ENCODE results near the gene KRTAP10-7. TPM values are rescaled to one million over a fixed set of nuclear protein-coding genes. Genes with fewer than 3 reads are reported as not detected.

The KRTAP10-7 gene
- total RNA-seq, 1 donor from 2014 or later: not detected

- no peak overlapping the region for H2AFZ ChIP-seq (replicated peaks)
- no peaks in the 10 kb centered on the region for H3K36me3 ChIP-seq
- Mint-ChIP-seq H3K4me3 (no peak overlapping the region), H3K4me1 (peaks cover 10% of the 10 kb centered on the region), H3K27ac (no peak overlapping the region), H3K9me3 (peaks cover 42% of the 10 kb centered on the region), H3K27me3 (ENCODE audit: insufficient read depth, low read depth) (no peaks in the 10 kb centered on the region), H3K36me3 (no peaks in the 10 kb centered on the region)
- peaks cover 10% of the 10 kb centered on the region for H3K9me3 ChIP-seq (ENCODE audit: low read depth)
- H3K9ac ChIP-seq: no peak overlapping the region
- no peak for DNase-seq (ENCODE audit: low spot score)
- peaks cover 13% of the 10 kb centered on the region for H3K4me1 ChIP-seq
- H3K4me2 ChIP-seq: no peak overlapping the region
- H4K20me1 ChIP-seq (ENCODE audit: low read depth): no peaks in the 10 kb centered on the region
- H3K79me2 ChIP-seq (ENCODE audit: low read depth): no peaks in the 10 kb centered on the region
- H3K27ac ChIP-seq: no peak overlapping the region
- TF ChIP-seq EZH2phosphoT487 (IDR thresholded peaks at IDR 0.05) (no peak), EZH2 (IDR thresholded peaks at IDR 0.05) (no peak), CTCF (IDR thresholded peaks at IDR 0.05) (no peak)
- H3F3A ChIP-seq (ENCODE audit: low read depth): peaks cover 14% of the 10 kb centered on the region
- no peaks in the 10 kb centered on the region for H3K27me3 ChIP-seq
- H3K4me3 ChIP-seq: no peak overlapping the region
Measured at GRCh38 chr21:44581158-44581557, 19.2 kb upstream of the KRTAP10-7 start.

GRCh38 chr21:44582055-44582454, 18.3 kb upstream of the KRTAP10-7 start:
- H4K20me1 ChIP-seq (ENCODE audit: low read depth): no peaks in the 10 kb centered on the region
- peaks cover 13% of the 10 kb centered on the region for H3K4me1 ChIP-seq
- no peak overlapping the region for H3K9ac ChIP-seq
- H3K4me1 Mint-ChIP-seq: peaks cover 10% of the 10 kb centered on the region
- no peak overlapping the region for H3K4me2 ChIP-seq
- H3K27ac Mint-ChIP-seq: peak overlapping the region; percentile 36
- no peaks in the 10 kb centered on the region for H3K36me3 Mint-ChIP-seq
- no peak overlapping the region for H3K4me3 Mint-ChIP-seq
- H3K27me3 Mint-ChIP-seq (ENCODE audit: insufficient read depth, low read depth): peaks cover 2% of the 10 kb centered on the region
- no peaks in the 10 kb centered on the region for H3K36me3 ChIP-seq
- H2AFZ ChIP-seq (replicated peaks): no peak overlapping the region
- no peak for DNase-seq (ENCODE audit: low spot score)
- H3K27me3 ChIP-seq: no peaks in the 10 kb centered on the region
- H3F3A ChIP-seq (ENCODE audit: low read depth): peaks cover 14% of the 10 kb centered on the region
- H3K79me2 ChIP-seq (ENCODE audit: low read depth): no peaks in the 10 kb centered on the region
- peaks cover 7% of the 10 kb centered on the region for H3K9me3 ChIP-seq (ENCODE audit: low read depth)
- no peak overlapping the region for H3K27ac ChIP-seq
- peaks cover 37% of the 10 kb centered on the region for H3K9me3 Mint-ChIP-seq
- H3K4me3 ChIP-seq: no peak overlapping the region
- no peak for TF ChIP-seq EZH2 (IDR thresholded peaks at IDR 0.05)
- TF ChIP-seq CTCF (IDR thresholded peaks at IDR 0.05): no peak
- no peak for TF ChIP-seq EZH2phosphoT487 (IDR thresholded peaks at IDR 0.05)

- Histone ChIP-seq H3K4me2 (peak overlapping the region; percentile 37), H2AFZ (replicated peaks) (peak overlapping the region; percentile 19), H3K27me3 (no peaks in the 10 kb centered on the region), H3K79me2 (ENCODE audit: low read depth) (no peaks in the 10 kb centered on the region), H4K20me1 (ENCODE audit: low read depth) (no peaks in the 10 kb centered on the region), H3K27ac (no peak overlapping the region), H3K9ac (no peak overlapping the region), H3F3A (ENCODE audit: low read depth) (peaks cover 14% of the 10 kb centered on the region), H3K4me1 (peaks cover 13% of the 10 kb centered on the region), H3K4me3 (no peak overlapping the region), H3K36me3 (no peaks in the 10 kb centered on the region), H3K9me3 (ENCODE audit: low read depth) (peaks cover 6% of the 10 kb centered on the region)
- Mint-ChIP-seq H3K9me3 (peaks cover 29% of the 10 kb centered on the region), H3K4me1 (peaks cover 10% of the 10 kb centered on the region), H3K27me3 (ENCODE audit: insufficient read depth, low read depth) (peaks cover 2% of the 10 kb centered on the region), H3K36me3 (no peaks in the 10 kb centered on the region), H3K27ac (no peak overlapping the region), H3K4me3 (peak overlapping the region; percentile 54)
- peak; percentile 65 for DNase-seq (ENCODE audit: low spot score)
- TF ChIP-seq EZH2phosphoT487 (IDR thresholded peaks at IDR 0.05) (no peak), EZH2 (IDR thresholded peaks at IDR 0.05) (no peak), CTCF (IDR thresholded peaks at IDR 0.05) (no peak)
Measured at GRCh38 chr21:44583089-44583799, 17.2 kb upstream of the KRTAP10-7 start.
